Ishikawa (cell line): ENCODE data around the gene CARD14.

ENCODE experiments used
- CEBPB ChIP-seq: IDR thresholded peaks from 2 replicates; pipeline ENCODE4 v1.6.1; 2012
- CREB1 ChIP-seq: IDR thresholded peaks from 2 replicates; pipeline ENCODE4 v1.6.1; 2012; ENCODE audit warnings: low read depth
- EGR1 ChIP-seq: IDR thresholded peaks from 2 replicates; pipeline ENCODE4 v1.6.1; 2012
- EP300 ChIP-seq: IDR thresholded peaks from 2 replicates; pipeline ENCODE4 v1.6.1; 2012; ENCODE audit warnings: borderline replicate concordance
- FOXM1 ChIP-seq: IDR thresholded peaks from 2 replicates; pipeline ENCODE4 v1.6.1; 2012; ENCODE audit warnings: low read depth, borderline replicate concordance
- NFIC ChIP-seq: IDR thresholded peaks from 2 replicates; pipeline ENCODE4 v1.6.1; 2012
- RAD21 ChIP-seq: IDR thresholded peaks from 2 replicates; pipeline ENCODE4 v1.6.1; 2012; ENCODE audit warnings: low read depth
- TAF1 ChIP-seq: IDR thresholded peaks from 2 replicates; pipeline ENCODE4 v1.6.1; 2012; ENCODE audit warnings: low read depth, mild to moderate bottlenecking
- TCF12 ChIP-seq: IDR thresholded peaks from 2 replicates; pipeline ENCODE4 v1.6.1; 2012; ENCODE audit warnings: low read depth
- TEAD4 ChIP-seq: IDR thresholded peaks from 2 replicates; pipeline ENCODE4 v1.6.1; 2012
- YY1 ChIP-seq: IDR thresholded peaks from 2 replicates; pipeline ENCODE4 v1.6.1; 2012; ENCODE audit warnings: low read depth
- ZBTB7A ChIP-seq: IDR thresholded peaks from 2 replicates; pipeline ENCODE4 v1.6.1; 2012; ENCODE audit warnings: low read depth
- TF ChIP-seq, protein P1 (sequence below): IDR thresholded peaks from 2 replicates; pipeline ENCODE4 v1.6.1; 2012
- TF ChIP-seq, protein P2 (sequence below): IDR thresholded peaks from 2 replicates; pipeline ENCODE4 v1.6.1; 2012
- TF ChIP-seq, protein P3 (sequence below): IDR thresholded peaks from 2 replicates; pipeline ENCODE4 v1.6.1; 2012; ENCODE audit warnings: low read depth, mild to moderate bottlenecking

CARD14 gene

DNA sequence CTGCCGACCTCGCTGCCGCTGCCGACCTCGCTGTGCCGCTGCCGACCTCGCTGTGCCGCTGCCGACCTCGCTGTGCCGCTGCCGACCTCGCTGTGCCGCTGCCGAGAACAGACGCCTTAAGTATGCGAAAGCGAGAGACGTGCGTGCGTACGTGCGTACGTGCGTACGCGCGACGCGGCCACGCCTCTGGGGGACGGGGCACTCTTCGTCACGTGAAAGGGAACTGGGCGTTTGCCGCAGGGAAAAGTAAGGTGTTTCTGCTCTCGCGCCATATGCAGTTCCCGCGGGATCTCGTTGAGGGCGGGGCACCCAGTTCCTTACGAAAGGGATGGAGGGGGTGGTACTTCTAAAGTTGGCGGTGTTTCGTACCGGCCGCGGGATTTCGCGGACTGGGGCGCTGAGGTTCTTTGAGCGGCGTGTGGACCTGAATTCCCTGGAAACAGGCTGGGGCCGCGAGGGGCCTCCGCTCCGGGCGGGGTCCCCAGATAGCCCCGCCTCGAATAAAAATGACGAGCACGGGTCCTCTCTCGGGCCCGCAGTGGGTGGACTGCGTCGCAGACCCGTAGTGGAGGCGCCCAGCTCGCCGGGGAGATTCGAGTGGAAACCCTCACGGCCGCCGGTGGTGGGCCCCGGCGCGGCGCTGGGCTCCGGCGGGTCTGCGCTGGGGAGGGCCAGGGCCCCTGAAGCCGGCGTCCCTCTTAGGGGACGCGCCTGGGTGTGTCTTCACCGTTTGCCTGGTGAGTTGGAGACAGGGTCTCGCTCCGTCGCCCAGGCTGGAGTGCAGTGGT is 22.6 kb upstream of the CARD14 start, which contains the start of gene EIF4A3:
Gene EIF4A3, minus strand, starts transcription at position 94 of the 788 bp plus-strand sequence. CDS start 167 bp downstream, outside the sequence.
- TF ChIP-seq TCF12 (peak; percentile 42; the same call in 1 of the 2 replicates), EGR1 (no peak), CEBPB (no peak), TEAD4 (peak; percentile 34; the same call in 1 of the 2 replicates), NFIC (peak; percentile 36; the same call in 1 of the 2 replicates), RAD21 (no peak), YY1 (no peak), ZBTB7A (peak; percentile 43; the same call in 1 of the 2 replicates), FOXM1 (no peak), TAF1 (peak; percentile 75), CREB1 (peak; percentile 56; the same call in 1 of the 2 replicates), EP300 (peak; percentile 34; the same call in 1 of the 2 replicates)
- TF ChIP-seq, protein P1, sequence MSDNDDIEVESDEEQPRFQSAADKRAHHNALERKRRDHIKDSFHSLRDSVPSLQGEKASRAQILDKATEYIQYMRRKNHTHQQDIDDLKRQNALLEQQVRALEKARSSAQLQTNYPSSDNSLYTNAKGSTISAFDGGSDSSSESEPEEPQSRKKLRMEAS = peak; percentile 64
- TF ChIP-seq, protein P2, sequence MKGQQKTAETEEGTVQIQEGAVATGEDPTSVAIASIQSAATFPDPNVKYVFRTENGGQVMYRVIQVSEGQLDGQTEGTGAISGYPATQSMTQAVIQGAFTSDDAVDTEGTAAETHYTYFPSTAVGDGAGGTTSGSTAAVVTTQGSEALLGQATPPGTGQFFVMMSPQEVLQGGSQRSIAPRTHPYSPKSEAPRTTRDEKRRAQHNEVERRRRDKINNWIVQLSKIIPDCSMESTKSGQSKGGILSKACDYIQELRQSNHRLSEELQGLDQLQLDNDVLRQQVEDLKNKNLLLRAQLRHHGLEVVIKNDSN = peak; percentile 94
- TF ChIP-seq, protein P3, sequence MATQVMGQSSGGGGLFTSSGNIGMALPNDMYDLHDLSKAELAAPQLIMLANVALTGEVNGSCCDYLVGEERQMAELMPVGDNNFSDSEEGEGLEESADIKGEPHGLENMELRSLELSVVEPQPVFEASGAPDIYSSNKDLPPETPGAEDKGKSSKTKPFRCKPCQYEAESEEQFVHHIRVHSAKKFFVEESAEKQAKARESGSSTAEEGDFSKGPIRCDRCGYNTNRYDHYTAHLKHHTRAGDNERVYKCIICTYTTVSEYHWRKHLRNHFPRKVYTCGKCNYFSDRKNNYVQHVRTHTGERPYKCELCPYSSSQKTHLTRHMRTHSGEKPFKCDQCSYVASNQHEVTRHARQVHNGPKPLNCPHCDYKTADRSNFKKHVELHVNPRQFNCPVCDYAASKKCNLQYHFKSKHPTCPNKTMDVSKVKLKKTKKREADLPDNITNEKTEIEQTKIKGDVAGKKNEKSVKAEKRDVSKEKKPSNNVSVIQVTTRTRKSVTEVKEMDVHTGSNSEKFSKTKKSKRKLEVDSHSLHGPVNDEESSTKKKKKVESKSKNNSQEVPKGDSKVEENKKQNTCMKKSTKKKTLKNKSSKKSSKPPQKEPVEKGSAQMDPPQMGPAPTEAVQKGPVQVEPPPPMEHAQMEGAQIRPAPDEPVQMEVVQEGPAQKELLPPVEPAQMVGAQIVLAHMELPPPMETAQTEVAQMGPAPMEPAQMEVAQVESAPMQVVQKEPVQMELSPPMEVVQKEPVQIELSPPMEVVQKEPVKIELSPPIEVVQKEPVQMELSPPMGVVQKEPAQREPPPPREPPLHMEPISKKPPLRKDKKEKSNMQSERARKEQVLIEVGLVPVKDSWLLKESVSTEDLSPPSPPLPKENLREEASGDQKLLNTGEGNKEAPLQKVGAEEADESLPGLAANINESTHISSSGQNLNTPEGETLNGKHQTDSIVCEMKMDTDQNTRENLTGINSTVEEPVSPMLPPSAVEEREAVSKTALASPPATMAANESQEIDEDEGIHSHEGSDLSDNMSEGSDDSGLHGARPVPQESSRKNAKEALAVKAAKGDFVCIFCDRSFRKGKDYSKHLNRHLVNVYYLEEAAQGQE = 0 out of 2 replicates have a peak, but pooled peaks have one; percentile 12

DNA sequence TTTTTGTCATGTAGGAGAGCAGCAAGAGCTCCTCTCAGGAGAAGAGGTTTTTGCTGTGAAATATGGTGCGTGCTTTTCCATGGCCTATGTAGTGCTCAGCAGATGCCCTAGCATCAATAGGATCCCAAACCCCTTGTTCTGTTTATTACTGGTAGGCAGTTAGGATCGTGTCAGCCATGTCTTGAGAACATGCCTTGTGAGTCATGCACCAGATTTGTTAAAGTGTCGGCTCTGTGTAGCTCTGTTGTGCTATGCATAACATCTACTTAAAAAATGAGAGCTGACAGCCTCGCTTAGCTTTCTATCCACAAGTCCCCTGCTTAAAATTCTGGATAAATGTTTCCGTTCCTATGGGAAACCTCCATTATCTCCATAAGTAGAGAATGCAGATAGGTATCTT is 18.5 kb upstream of the CARD14 start:
- TF ChIP-seq TCF12 (no peak), EGR1 (no peak), ZBTB7A (no peak)

DNA sequence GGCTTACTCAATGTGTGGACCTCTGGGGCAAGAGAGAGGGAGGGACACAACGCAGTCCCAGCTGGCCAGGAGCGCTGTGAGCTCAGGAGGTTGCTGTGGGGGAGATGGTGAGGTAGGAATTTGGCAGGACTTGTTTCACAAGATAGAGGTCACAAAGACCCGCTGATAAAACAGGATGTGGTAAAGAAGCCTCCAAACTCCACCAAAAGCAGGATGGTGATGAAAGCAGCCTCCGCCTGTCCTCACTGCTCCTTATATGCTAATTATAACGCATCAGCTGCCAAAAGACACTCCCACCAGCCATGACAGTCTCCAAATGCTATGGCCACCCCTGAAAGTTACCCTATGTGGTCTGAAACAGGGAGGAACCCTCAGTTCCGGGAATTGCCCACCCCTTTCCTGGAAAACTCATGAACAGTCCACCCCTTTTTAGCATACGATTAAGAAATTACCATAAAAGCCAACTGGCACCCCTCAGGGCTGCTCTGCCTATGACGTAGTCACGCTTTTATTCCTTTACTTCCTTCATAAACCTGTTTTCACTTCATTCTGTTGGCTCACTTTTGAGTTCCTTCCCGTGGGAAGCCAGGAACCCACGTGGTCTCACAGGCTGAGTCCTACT is 17.6 kb upstream of the CARD14 start:
- TF ChIP-seq, protein P3 = no peak
- no peak for TF ChIP-seq ZBTB7A
- no peak for TF ChIP-seq RAD21
- TF ChIP-seq NFIC = no peak
- TF ChIP-seq CEBPB = no peak
- TF ChIP-seq EP300 = no peak
- no peak for TF ChIP-seq TCF12
- TF ChIP-seq EGR1 = no peak
- TF ChIP-seq CREB1 = no peak
- TF ChIP-seq, protein P1 = no peak
- TF ChIP-seq FOXM1 = no peak
- TF ChIP-seq TAF1 = no peak
- TF ChIP-seq TEAD4 = no peak
- TF ChIP-seq YY1 = no peak
- TF ChIP-seq, protein P2 = no peak

DNA sequence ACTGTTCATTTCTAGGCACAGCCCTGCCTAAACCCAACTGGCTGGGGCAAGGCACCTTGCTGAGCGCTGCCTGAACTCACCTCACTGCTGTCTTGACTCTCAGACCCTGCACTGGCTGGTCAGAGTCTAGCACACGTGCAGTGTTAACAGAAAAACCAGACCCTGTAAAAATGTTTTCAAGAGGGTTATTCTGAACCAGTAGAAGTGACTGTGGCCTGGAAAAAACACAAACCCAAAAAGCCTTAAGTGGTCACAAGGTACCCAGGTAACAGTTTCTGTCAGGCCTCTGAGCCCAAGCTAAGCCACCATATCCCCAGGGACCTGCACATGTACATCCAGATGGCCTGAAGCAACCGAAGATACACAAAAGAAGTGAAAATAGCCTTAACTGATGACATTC is 16.8 kb upstream of the CARD14 start:
- TF ChIP-seq CEBPB (no peak), FOXM1 (no peak), YY1 (no peak), NFIC (no peak), EP300 (no peak), TAF1 (no peak), TCF12 (no peak), TEAD4 (no peak), EGR1 (no peak), RAD21 (no peak), CREB1 (no peak), ZBTB7A (no peak)
- TF ChIP-seq, protein P1 = no peak
- TF ChIP-seq, protein P3 = no peak
- TF ChIP-seq, protein P2 = no peak
